CD14-positive monocyte (primary cell): ENCODE data around the gene TANC1. TPM values are rescaled to one million over a fixed set of nuclear protein-coding genes. Genes with fewer than 3 reads are reported as not detected.
A peak's percentile ranks its signal among the peaks of the same experiment; 100 is the strongest.

Experiments
- DNase-seq, 3 donors: peaks; one replicate each; pipeline ENCODE4 v3.0.0-alpha.2; 2011 to 2022
- H2AFZ ChIP-seq: 2 replicates; pipeline ENCODE4 v1.6.0; 2012; ENCODE audit warnings: mild to moderate bottlenecking, low read depth, low read length, inconsistent platforms; ENCODE audit not compliant: insufficient read depth, poor library complexity, severe bottlenecking
- H3K27ac ChIP-seq, 2 donors: 1 replicate in 1 of 2; 2 replicates in 1 of 2; pipeline ENCODE4 v1.5.1; 2012 to 2013; ENCODE audit warnings: low read length in 2 of 2, control low read depth in 1 of 2, inconsistent platforms in 1 of 2, low read depth in 1 of 2, mild to moderate bottlenecking in 1 of 2
- H3K27me3 ChIP-seq, 2 donors: one replicate each; pipeline versions ENCODE4 v1.6.0 to v1.6.1; 2011 to 2013; ENCODE audit warnings: low read length in 2 of 2; ENCODE audit not compliant: control insufficient read depth in 2 of 2, insufficient read depth in 2 of 2
- H3K36me3 ChIP-seq, 2 donors: replicated peaks in 1 of 2; 1 replicate in 1 of 2; 2 replicates in 1 of 2; pipeline versions ENCODE4 v1.5.1 to v1.6.1; 2012 to 2013; ENCODE audit warnings: low read length in 2 of 2, control low read depth in 1 of 2, inconsistent platforms in 1 of 2, mild to moderate bottlenecking in 1 of 2; ENCODE audit not compliant: insufficient read depth in 2 of 2, control insufficient read depth in 1 of 2
- H3K4me1 ChIP-seq, 2 donors: 1 replicate in 1 of 2; 2 replicates in 1 of 2; pipeline versions ENCODE4 v1.5.1 to v1.6.1; 2012 to 2013; ENCODE audit warnings: low read length in 2 of 2, control low read depth in 1 of 2, inconsistent platforms in 1 of 2, mild to moderate bottlenecking in 1 of 2, moderate library complexity in 1 of 2; ENCODE audit not compliant: insufficient read depth in 2 of 2, control insufficient read depth in 1 of 2
- H3K4me2 ChIP-seq: replicated peaks from 2 replicates; pipeline ENCODE3; 2012; ENCODE audit warnings: low read length, moderate library complexity, mild to moderate bottlenecking; ENCODE audit not compliant: poor library complexity, severe bottlenecking; ENCODE audit errors: extremely low read depth
- H3K4me3 ChIP-seq, 3 experiments: fragments of 200-600 bp in 1 of 3; sonication (generic) in 1 of 3; replicated peaks in 1 of 3; 1 replicate in 2 of 3; 2 replicates in 1 of 3; pipeline ENCODE4 v1.5.1; 2011 to 2013; ENCODE audit warnings: low read length in 3 of 3, mild to moderate bottlenecking in 3 of 3, control low read depth in 2 of 3, low read depth in 2 of 3, inconsistent platforms in 1 of 3, moderate library complexity in 1 of 3
- H3K79me2 ChIP-seq: 2 replicates; pipeline ENCODE4 v1.6.0; 2012; ENCODE audit warnings: mild to moderate bottlenecking, control low read depth, inconsistent platforms, low read length, moderate library complexity; ENCODE audit not compliant: insufficient read depth
- H3K9ac ChIP-seq: 2 replicates; pipeline ENCODE4 v1.6.0; 2017; ENCODE audit warnings: low read length, mild to moderate bottlenecking; ENCODE audit not compliant: insufficient read depth, poor library complexity, severe bottlenecking
- H3K9me3 ChIP-seq, 2 donors: replicated peaks in 1 of 2; 1 replicate in 1 of 2; 2 replicates in 1 of 2; pipeline versions ENCODE4 v1.5.1 to v1.6.1; 2012 to 2013; ENCODE audit warnings: low read length in 2 of 2, control low read depth in 1 of 2; ENCODE audit not compliant: control insufficient read depth in 1 of 2, insufficient read depth in 1 of 2
- H4K20me1 ChIP-seq: 2 replicates; pipeline ENCODE4 v1.6.0; 2012; ENCODE audit warnings: mild to moderate bottlenecking, low read length, control low read depth, moderate library complexity; ENCODE audit not compliant: insufficient read depth
- H3K27ac Mint-ChIP-seq, 7 donors: one replicate each; pipeline ENCODE4 v1.8.0; 2020; ENCODE audit warnings: mild to moderate bottlenecking in 7 of 7, mixed read lengths in 7 of 7, moderate library complexity in 6 of 7, inconsistent platforms in 2 of 7
- H3K27me3 Mint-ChIP-seq, 3 donors: one replicate each; pipeline ENCODE4 v1.8.0; 2021 to 2022; ENCODE audit warnings: low read depth in 3 of 3, mild to moderate bottlenecking in 3 of 3, mixed read lengths in 3 of 3, moderate library complexity in 3 of 3, inconsistent platforms in 1 of 3
- H3K36me3 Mint-ChIP-seq, 2 donors: one replicate each; pipeline ENCODE4 v1.8.0; 2020; ENCODE audit warnings: mixed read lengths in 2 of 2, inconsistent platforms in 1 of 2, mild to moderate bottlenecking in 1 of 2
- H3K4me1 Mint-ChIP-seq: one replicate; pipeline ENCODE4 v1.8.0; 2020; ENCODE audit warnings: mild to moderate bottlenecking, mixed read lengths
- H3K4me3 Mint-ChIP-seq, 2 donors: one replicate each; pipeline ENCODE4 v1.8.0; 2020; ENCODE audit warnings: mild to moderate bottlenecking in 2 of 2, mixed read lengths in 2 of 2, moderate library complexity in 1 of 2
- H3K9me3 Mint-ChIP-seq, 7 donors: one replicate each; pipeline ENCODE4 v1.8.0; 2020 to 2022; ENCODE audit warnings: mixed read lengths in 7 of 7, mild to moderate bottlenecking in 6 of 7, moderate library complexity in 6 of 7, inconsistent platforms in 2 of 7
- CTCF ChIP-seq: fragments of 200-600 bp; IDR thresholded peaks from one replicate; pipeline ENCODE4 v1.8.0; 2022; ENCODE audit warnings: antibody characterized with exemption, mild to moderate bottlenecking
- WGBS: methylation state at CpG from one replicate; pipeline ENCODE4 v1.1.5; 2013; ENCODE audit warnings: missing lambda C conversion rate; ENCODE audit not compliant: insufficient coverage; 5-methylcytosine and 5-hydroxymethylcytosine counted together
- intact Hi-C, 2 donors: fragments of 100-400 bp; cut with micrococcal nuclease; formaldehyde crosslinking; loops; one replicate each; pipeline versions ENCODE4 v1.15.0 to v1.15.1; 2023
- polyA plus RNA-seq, 3 donors: library from polyadenylated mRNA; depleted of rRNA in 1 of 3; unstranded in 2 of 3; stranded (reverse) in 1 of 3; fragments of 300-500 nt in 2 of 3; fragments of >200 nt in 1 of 3; fragmentation: Illumina TruSeq in 2 of 3; gene quantifications; 1 replicate in 2 of 3; 2 replicates in 1 of 3; pipeline ENCODE4 v1.2.3, GENCODE V29; 2012 to 2021

Gene TANC1
- polyA plus RNA-seq, 3 donors: 0.04 TPM; not detected in 2

GRCh38 chr2:158969162-158969714 is 798 bp downstream of the TANC1 start:
- peaks cover 34 to 60% (median 58%) of the 10 kb centered on the region in 3 donors for H3K27me3 Mint-ChIP-seq
- Histone ChIP-seq H4K20me1 (no peaks in the 10 kb centered on the region), H2AFZ (peak overlapping the region; percentile 85), H3K27me3 (peaks cover 22 to 62% of the 10 kb centered on the region in 2 donors), H3K27ac (no peak overlapping the region), H3K4me1 (peaks cover 27 to 29% of the 10 kb centered on the region in 2 donors), H3K36me3 (no peaks in the 10 kb centered on the region), H3K4me2 (peak overlapping the region; percentile 91), H3K9ac (peak overlapping the region; percentile 45), H3K4me3 (peak overlapping the region; percentile 49 to 84 (median 49)), H3K79me2 (no peaks in the 10 kb centered on the region), H3K9me3 (no peaks in the 10 kb centered on the region)
- no peak for TF ChIP-seq CTCF
- WGBS: under 1% methylated on average over 34 of the region's 36 CpGs
- H3K36me3 Mint-ChIP-seq: no peaks in the 10 kb centered on the region
- peak overlapping the region; percentile 90 to 96 for H3K4me3 Mint-ChIP-seq
- H3K4me1 Mint-ChIP-seq: peaks cover 25% of the 10 kb centered on the region
- peak overlapping the region in 2 of 7 donors; percentile 38 to 72 for H3K27ac Mint-ChIP-seq
- peaks cover 0 to 12% (median 3%) of the 10 kb centered on the region in 7 donors for H3K9me3 Mint-ChIP-seq
- intact Hi-C loops: no loop called here
- no peak for DNase-seq

GRCh38 chr2:158969715-158970240 is 1.3 kb downstream of the TANC1 start:
- Histone ChIP-seq H4K20me1 (no peaks in the 10 kb centered on the region), H3K79me2 (no peaks in the 10 kb centered on the region), H3K27ac (no peak overlapping the region), H3K27me3 (peaks cover 22 to 59% of the 10 kb centered on the region in 2 donors), H3K9me3 (no peaks in the 10 kb centered on the region), H3K4me3 (peak overlapping the region; percentile 49 to 84 (median 49)), H2AFZ (peak overlapping the region; percentile 85), H3K36me3 (no peaks in the 10 kb centered on the region), H3K4me1 (peaks cover 27 to 29% of the 10 kb centered on the region in 2 donors), H3K9ac (peak overlapping the region; percentile 45), H3K4me2 (peak overlapping the region; percentile 91)
- no peaks in the 10 kb centered on the region for H3K36me3 Mint-ChIP-seq
- H3K27ac Mint-ChIP-seq: peak overlapping the region in 1 of 7 donors; percentile 72
- peaks cover 0 to 12% (median 3%) of the 10 kb centered on the region in 7 donors for H3K9me3 Mint-ChIP-seq
- peaks cover 34 to 60% (median 58%) of the 10 kb centered on the region in 3 donors for H3K27me3 Mint-ChIP-seq
- TF ChIP-seq CTCF: no peak
- H3K4me1 Mint-ChIP-seq: peaks cover 25% of the 10 kb centered on the region
- intact Hi-C loops: no loop called here
- DNase-seq: no peak
- WGBS: 0% methylated on average over 17 of the region's 25 CpGs
- H3K4me3 Mint-ChIP-seq: peak overlapping the region; percentile 90 to 96
